HG03103 (cell line): ENCODE measurements around the gene ZNF354C.

Experiments used
- ATAC-seq: cut with Tn5 transposase; IDR thresholded peaks from one replicate; pipeline ENCODE4 v1.9.1; 2021; ENCODE audit warnings: low read depth; ENCODE audit not compliant: unreplicated experiment

Gene ZNF354C

DNA sequence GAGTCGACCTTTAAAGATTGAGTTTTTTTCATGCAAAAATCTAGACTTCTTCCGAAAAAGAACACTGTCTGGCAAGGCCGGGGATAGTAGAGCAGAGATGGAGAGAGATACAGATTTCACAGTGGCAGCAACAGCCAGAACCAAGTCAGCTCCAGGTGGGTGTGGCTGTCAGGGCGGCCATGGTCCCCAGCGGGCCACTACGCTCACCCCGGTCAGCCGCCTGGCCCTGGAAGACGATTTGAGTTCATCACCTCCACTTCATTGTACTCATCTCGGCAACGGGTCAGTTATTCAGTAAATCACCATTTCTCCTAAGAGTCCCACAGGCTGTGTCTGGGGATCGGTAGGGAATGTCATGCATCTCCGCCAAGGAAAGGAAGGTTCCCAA lies 53.0 kb downstream of the ZNF354C start:
- ATAC-seq, result no peak

DNA sequence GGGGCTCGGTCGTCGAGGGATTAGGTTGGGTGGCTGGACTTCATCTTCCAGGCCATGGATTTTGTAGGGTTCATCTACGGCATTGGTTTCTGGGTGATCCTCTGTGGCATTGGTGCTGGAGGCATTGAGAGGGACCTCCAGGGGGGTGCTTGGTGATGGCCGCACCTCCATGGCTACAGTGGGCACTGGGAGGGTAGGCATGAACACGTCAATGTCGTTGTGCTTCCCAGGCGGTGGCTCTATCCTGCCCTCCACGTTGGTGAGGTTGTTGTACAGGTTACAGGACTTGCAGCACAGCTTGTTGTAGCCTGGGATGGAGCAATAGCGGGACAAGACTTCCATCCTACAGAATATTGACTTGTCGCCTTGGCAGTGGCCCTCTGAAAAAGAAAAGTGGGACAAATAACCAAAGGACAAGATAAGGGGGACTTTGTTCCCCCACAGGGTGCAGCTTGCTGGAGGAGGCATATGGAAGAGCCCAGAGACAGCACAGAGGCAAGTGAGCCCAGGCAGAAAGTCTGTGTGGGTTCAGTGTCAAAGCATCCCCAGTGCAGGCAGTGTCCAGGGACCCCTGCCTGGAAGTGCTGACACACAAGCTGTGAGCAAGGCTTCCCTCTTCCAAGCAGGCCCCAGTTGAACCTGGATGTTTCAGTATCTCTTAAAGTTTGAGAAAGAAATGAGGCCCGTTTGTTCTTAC lies 53.9 kb downstream of the ZNF354C start:
- ATAC-seq, result no peak

DNA sequence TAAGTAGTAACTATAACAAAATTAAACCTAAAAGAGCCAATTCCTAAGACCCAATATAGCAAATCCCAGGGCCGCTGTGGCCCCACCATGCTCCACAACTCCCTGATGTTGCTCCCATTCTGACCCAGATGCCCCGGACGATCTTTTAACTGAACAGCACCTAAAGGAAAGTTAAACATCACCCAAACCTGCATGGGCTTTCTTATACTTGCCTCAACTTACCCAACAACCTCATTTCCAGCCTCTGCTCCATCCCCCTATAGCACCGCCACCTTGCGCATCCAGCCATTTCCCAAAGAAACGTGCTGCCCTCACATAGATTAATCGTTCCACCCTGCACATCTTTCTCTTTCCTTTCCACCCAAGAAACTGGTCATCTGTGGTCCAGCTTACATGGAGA lies 54.6 kb downstream of the ZNF354C start:
- no peak for ATAC-seq

DNA sequence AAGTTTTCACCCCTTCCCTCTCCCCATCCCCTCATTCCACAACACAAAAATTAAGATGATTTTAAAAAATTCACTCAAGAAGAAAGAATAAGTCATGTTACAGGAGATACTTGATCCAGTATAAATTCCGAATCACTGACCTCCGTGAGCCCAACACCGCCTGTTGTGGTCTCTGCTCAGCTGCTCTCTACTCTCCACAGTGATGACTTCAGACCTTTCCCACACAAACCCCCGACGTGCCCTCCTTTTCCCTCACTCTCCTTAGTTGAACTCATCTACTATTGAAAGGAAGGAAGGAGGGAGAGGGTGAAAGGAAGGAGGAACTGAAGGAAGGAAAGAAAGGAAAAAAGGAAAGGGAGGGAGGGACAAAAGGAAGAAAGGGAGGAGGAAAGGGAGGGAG lies 55.1 kb downstream of the ZNF354C start:
- ATAC-seq, result no peak

DNA sequence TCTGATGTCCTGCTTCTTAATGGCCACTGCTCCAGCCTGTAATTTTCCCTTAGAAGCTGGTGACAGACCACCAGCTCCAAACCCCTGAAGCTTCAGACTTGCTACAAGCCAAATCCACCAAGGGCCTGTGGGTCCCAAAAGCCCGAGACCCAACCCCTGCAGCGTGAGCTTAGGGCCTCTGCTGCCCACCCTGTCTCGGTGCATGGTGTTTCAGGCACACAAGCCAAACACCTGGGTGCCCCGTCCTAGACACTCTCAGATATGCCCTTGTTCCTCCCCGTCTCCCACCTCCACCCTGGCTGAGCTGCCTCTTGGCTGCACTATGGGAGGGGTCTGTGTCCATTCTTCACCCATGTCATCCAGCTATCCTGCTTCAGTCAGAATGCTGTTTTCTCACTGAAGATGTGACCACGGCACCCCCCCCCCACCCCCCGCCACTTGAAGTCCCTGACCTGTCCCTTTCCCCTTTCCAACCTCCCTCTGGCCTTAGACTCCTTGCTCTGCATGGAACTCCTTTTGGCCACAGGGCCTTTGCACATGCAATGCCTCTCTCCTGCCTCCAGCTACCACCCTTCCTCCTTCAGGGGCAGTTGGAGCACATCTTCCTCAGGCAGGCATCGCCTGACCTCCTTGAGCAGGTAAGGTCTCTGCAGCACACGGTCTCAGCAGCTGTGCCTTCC lies 55.8 kb downstream of the ZNF354C start:
- no peak for ATAC-seq

DNA sequence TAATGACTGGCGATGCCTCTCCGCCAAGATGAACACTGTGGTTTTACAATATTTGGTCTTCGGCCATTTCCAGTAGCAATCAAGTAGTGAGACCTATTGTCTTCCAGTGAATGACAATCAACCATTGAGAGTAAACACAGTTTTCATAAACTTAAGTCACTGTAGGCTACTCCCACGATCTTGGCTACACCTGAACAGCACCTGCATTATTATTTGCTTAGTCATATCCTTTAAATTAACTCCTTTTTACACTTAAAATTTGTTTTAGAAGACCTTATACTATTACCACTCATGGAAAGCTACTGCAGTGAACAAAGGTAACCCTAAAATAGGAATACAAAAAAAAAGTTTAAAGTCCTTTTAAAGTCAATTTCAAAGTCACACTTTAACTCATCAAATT lies 58.2 kb downstream of the ZNF354C start:
- no peak for ATAC-seq

DNA sequence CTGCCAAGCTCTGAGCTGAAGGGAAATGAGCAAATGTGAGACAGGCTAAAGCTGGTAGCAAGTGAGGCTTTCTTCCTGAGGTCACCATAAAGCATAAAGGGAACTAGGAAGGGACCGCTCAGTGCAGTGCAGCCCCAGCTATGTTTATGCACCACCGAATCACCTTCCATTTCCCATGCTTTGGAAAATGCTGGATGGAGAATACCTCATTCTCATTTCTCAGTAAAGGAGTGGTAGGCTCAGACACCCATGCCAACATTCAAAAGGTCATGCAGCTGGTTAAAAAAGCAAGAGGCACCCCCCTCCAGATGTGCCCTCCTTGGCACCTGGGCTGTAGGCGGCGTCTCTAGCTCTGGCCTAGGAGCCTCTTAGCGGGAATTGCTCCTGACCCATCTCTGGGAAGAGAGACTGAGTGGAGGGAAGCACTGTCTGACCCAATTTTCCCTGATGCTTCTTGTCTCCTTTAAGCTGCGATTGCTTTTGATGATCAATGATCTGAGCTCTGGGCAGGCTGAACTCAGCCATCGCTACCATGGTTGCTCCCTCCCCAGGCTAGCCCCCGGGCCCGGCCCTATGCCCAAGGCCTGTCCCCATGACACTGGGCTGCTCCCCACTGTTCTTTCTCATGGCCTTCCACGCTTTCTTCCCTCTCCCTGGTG lies 58.7 kb downstream of the ZNF354C start:
- no peak for ATAC-seq

DNA sequence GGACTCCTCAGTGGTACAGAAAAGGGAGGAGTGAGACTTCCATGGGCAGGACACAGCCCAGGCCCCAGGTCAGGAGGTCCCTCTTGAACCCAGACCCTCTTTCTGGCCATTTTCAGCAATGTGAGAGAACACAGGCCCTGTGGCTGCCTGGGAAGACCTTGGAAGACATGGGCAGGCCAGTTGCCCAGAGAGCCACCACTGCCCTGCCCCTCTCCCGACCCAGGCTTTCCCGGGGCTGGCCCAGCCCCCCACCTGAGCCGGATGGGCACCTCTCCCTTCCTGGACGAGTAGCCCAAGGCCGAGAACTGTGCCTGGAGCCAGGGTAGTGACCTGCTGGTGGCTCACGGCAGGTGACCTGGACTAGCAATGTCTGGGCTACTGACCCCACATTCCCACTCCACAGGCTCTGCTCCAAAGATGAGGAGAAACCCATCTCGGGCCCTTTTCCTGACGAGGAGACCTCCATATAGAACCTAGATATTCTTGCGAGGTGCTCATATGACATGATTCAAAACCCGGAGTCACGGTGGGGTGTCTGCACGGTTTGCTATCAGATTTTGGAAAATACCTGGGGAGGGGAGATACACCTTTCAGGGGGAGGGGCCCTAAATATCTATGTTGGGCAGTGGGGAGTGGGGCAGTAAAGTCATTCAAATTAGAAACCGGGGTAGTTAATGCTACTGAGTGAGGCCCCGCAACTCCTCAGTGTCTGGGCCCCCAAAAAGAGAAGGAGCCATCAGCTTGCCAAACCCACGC lies 59.4 kb downstream of the ZNF354C start:
- ATAC-seq, result no peak

DNA sequence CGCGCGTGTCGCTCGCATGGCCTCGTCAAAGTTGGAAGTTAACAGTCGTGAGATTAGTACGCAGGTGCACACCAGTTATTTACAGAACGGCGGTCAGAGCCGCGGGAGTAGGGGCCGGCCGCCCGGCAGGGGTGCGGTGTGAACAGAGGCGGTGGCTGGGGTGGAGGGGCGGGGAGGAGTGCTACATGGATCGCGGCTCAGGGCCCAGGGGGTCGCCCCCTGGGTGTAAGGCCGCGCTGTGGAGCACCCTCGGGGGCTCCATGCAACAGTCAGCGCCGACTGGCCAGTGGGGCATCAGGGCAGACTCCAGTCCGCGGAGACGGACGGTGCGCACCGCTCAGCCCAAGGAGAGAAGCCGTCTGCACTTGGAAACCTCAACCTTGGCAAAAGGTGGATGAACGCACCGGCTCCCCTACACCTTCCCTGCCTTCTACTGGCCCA lies 60.3 kb downstream of the ZNF354C start:
- ATAC-seq, result no peak

DNA sequence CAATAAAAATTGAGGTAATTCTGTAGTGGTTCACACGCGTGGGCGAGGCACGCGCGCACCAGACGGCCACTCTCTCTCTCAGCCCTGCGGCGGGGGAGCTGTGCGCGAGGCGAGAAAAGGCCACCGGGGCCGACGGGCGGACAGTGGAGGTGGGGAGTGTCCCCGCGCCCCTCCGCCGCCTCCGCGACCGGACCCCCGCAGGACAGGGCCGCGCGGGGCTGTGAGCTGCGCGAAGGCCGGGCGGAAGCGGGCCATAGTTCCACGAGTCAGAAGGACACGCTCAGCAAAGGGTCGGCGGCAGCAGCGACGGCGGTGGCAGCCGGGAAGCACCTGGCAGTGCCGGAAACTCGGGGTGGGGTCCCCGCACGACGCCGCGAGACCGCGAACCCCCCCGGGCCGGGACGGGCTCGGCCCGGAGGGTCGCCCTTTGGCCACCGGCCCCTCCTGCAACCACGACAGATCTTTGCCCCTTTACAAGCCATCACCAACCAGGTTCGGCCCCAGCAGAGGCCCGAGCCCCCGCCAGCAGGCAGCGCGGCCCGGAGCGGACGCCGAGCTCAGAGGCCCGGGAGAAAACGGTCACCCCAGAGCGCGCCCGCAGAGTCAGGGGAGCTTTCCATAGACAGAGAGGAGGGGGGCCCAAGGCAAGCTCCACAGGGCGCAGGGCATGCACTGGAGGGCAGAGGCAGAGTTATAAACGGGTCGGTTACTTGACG lies 60.9 kb downstream of the ZNF354C start:
- no peak for ATAC-seq

DNA sequence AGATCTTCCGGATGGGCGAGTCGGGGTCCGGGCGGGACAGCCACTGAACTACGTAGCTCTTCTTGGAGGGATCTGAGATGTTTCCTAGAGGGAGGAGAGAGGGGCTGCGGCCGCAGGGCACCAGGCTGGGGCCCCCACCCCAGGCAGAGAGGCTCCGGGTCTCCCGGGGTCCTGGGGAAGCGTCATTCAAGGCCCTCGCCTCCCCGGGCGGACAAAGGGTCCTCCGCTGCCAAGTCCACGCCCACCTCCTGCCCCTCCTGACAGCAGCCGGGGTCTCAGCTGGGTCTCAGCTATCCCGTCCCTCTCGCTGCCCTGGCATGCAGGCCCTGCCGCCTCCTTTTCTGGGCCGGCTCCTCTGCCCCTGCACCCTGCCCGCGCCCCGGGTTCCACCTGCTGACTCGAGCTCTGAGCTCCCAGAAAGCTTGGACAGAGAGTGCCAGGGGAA lies 61.5 kb downstream of the ZNF354C start:
- no peak for ATAC-seq

DNA sequence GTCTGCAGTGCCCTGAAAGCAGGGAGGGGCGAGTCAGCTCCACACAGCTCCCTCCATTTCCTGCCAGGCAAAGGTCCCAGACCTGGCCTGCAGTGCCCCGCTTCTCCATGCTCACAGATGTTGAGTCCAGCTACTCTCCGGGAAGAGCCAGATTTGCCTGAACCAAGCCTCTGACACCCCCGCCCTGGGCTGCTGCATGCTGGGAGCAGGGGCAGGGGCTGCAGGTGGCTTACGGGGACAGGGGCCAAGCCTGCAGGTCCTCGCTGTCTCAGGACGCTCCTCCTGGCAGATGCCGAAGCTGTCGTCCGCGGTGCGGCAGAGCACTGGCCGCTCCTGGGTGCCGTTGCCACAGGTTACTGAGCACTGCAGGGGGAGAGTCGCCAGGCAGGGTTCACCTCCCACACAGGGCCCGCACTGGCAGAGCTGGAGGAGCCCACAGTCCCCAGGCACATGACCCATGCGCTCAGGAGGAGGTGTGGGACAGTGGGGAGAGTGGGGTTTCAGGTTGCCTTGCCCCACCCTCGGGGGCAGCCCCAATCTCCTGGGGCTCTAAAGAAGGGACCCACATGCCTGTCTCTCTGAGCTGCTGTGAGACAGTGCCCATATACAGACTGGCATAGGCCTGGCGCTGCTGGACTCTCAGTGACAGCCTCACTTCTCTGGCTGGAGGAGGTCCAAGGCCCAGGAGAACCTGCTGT lies 62.4 kb downstream of the ZNF354C start:
- ATAC-seq, result no peak

DNA sequence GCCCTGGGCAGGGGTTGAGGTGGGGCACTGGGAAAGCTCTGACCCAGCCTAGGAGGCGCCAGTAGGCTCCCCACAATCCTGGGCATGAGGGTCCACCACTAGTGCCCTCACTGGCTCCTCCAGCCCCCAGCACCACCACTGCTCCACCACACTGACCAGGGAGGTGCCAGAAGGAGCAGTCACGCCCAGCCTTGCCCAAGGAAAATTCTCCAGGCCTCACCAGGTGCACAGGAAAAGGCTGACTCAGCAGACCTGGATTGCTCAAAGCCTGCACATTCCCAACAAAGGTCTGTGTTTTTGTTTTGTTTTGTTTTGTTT lies 62.9 kb downstream of the ZNF354C start:
- no peak for ATAC-seq

DNA sequence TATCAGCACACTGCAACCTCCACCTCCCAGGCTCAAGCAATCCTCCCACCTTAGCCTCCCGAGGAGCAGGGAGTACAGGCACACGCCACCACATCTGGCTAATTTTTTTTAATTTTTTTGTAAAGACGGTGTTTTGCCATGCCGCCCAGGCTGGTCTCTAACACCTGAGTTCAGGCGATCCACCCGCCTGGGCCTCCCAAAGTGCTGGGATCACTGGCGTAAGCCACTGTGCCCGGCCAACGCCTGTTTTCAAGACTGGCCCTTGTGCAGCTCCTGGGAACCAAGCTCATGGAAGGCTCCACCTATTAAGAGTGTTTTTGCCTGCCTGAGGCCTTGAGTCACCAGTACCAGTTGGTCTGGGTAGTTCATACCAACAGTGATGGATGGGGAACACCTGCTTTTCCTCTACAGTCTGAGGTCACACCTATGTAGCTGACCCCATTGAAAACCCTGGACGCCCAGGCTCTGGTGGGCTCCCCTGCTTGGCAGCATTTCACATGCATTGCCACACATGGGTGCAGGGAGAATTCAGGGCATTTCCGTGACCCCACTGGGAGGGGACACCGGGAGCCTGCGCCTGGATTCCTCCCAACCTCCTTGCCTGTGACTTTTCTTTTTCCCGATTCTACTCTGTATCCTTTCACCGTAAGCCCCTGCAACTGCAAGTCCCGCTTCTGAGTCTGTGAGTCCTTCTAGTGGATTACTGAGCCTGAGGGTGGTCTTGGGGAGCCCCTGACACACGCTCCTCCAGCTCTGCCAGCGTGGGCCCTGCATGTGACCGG lies 63.5 kb downstream of the ZNF354C start:
- no peak for ATAC-seq

DNA sequence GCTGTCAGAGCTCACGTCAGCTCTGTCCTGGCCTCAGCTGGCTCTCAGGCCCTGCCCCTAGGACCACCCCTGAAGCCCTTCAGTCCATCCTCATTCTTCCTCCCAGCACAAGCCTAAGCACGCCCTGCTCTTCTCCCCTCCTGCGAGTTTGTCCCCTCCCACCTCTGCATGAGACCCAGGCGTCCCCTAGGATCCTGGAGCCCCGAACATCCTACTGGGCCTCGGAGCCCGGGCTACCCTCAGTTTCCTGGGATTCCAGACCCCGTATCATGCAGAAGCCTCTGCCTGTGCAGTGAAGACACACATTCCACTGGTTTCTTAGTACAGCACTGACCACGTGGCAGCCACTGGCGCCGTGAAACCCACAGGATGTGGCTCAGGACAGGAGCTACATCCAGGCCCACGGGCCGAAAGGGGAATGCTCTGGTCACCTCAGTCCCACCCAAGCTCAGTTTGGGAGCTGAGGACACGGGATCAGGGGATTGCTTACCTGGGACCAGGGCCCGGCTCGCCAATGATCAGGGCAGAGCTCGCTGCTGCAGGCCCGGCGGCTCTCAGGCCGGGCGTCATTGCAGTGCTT lies 64.2 kb downstream of the ZNF354C start:
- no peak for ATAC-seq

DNA sequence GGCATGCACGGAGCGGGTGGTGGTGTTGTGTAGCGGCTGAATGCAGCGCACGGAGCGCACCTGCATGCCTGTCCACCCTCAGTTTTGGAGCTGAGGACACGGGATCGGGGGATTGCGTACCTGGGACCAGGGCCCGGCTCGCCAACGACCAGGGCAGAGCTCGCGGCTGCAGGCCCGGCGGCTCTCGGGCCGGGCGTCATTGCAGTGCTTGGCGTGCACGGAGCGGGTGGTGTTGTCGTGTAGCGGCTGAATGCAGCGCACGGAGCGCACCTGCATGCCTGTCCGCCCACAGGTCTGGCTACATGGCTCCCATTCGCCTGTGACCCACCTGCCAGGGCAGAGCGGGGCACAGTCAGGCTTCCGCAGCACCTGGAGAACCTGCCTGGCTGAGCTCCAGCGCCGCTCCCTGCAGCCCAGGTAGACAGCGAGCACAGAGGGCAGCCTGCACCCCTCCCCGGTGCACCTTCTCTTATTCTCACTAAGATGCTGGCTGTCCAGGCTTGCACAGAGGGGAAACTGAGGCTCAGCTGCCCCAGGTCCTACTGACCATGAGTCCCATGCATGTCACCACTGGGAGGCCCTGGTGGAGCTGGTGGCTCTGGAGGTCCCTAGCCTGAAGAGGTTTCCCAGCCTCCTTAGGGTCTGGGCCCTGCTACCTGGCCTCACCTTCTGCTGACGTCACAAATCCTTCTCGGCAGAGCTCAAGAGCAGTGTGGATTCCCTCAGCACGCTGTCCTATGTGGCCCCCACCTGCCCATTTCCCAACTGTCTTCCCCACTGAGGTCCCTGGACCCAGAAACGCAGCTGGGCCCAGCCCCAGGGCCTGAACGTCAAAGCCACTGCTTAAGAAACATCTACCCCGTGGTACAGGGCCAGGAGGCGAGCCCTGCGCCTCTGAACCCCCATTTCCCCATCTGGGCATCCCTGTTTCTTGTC lies 64.9 kb downstream of the ZNF354C start:
- no peak for ATAC-seq

DNA sequence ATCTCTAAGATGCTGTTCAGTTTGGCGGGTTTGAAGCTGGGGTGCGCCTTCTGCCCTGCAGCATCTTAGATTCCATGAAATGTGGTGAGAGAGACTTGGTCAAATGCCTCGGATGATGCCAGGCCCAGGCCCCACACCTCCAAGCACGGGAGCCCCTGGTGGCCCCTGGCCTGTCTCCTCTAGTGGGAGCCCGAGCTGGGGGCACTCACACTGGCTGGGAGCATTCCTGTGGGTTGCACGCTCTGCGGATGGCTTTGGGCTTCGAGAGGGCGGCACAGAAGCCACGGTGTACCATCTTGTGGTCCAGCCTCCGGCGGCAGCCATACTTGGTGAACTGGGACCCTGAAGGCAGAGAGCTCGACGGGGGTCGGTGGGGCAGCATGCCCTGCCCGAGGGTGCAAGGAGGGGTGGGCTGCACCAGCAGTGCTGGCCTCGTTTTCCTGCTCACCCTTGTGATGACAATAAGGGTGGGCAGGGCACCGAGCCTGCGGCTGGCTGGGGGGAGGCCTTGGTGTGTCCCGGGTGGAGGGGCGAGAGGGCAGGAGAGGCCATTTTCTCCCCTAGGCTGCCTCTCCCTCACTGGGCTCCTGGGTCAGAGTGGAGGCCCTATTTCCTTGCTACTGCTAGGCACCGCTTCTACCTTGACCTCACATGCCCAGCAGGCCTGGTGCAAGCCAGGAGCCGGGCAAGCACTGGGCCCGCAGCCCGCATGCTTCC lies 65.8 kb downstream of the ZNF354C start:
- ATAC-seq, result no peak
